Panc1 (cell line): ENCODE measurements around the gene LGR5.

Experiments used
- POLR2AphosphoS5 ChIP-seq: IDR thresholded peaks from 2 replicates; pipeline ENCODE4 v1.6.1; 2012; ENCODE audit warnings: mild to moderate bottlenecking, low read depth, low read length, moderate library complexity
- REST ChIP-seq, 2 experiments: IDR thresholded peaks; 2 replicates each; pipeline ENCODE4 v1.6.1; 2011 to 2012; ENCODE audit warnings: low read depth in 2 of 2, control low read depth in 1 of 2, low read length in 1 of 2, mild to moderate bottlenecking in 1 of 2, moderate library complexity in 1 of 2; ENCODE audit not compliant: insufficient read depth in 1 of 2
- TF ChIP-seq, protein P1 (sequence below): fragments of 450-650 bp; IDR thresholded peaks from 2 replicates; pipeline ENCODE4 v1.5.1; 2017; ENCODE audit warnings: mild to moderate bottlenecking

GRCh38 chr12:71576496-71576895, 136.9 kb downstream of the LGR5 start:
- TF ChIP-seq, protein P1, sequence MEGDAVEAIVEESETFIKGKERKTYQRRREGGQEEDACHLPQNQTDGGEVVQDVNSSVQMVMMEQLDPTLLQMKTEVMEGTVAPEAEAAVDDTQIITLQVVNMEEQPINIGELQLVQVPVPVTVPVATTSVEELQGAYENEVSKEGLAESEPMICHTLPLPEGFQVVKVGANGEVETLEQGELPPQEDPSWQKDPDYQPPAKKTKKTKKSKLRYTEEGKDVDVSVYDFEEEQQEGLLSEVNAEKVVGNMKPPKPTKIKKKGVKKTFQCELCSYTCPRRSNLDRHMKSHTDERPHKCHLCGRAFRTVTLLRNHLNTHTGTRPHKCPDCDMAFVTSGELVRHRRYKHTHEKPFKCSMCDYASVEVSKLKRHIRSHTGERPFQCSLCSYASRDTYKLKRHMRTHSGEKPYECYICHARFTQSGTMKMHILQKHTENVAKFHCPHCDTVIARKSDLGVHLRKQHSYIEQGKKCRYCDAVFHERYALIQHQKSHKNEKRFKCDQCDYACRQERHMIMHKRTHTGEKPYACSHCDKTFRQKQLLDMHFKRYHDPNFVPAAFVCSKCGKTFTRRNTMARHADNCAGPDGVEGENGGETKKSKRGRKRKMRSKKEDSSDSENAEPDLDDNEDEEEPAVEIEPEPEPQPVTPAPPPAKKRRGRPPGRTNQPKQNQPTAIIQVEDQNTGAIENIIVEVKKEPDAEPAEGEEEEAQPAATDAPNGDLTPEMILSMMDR = no peak
- TF ChIP-seq POLR2AphosphoS5 (no peak), REST (IDR thresholded peaks at IDR 0.05; ENCODE audit: insufficient read depth in 1 of 2, low read depth in 2 of 2, low read length in 1 of 2) (no peak)
